ENCODE measurements around the gene EVA1C.
"Not testable (repeated sequence)": the region's sequence is repeated elsewhere in the genome, so short reads cannot be mapped to it uniquely, and the experiment has no call there.

EVA1C gene

GRCh38 chr21:32499249-32500055 lies 86.9 kb downstream of the EVA1C start:
- DNase-seq (ENCODE audit: extremely low read depth, low read depth) = no peak
- TF ChIP-seq, protein P1, sequence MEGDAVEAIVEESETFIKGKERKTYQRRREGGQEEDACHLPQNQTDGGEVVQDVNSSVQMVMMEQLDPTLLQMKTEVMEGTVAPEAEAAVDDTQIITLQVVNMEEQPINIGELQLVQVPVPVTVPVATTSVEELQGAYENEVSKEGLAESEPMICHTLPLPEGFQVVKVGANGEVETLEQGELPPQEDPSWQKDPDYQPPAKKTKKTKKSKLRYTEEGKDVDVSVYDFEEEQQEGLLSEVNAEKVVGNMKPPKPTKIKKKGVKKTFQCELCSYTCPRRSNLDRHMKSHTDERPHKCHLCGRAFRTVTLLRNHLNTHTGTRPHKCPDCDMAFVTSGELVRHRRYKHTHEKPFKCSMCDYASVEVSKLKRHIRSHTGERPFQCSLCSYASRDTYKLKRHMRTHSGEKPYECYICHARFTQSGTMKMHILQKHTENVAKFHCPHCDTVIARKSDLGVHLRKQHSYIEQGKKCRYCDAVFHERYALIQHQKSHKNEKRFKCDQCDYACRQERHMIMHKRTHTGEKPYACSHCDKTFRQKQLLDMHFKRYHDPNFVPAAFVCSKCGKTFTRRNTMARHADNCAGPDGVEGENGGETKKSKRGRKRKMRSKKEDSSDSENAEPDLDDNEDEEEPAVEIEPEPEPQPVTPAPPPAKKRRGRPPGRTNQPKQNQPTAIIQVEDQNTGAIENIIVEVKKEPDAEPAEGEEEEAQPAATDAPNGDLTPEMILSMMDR (IDR thresholded peaks at IDR 0.05; ENCODE audit: low read depth, low read length) = peak; percentile 13

DNA sequence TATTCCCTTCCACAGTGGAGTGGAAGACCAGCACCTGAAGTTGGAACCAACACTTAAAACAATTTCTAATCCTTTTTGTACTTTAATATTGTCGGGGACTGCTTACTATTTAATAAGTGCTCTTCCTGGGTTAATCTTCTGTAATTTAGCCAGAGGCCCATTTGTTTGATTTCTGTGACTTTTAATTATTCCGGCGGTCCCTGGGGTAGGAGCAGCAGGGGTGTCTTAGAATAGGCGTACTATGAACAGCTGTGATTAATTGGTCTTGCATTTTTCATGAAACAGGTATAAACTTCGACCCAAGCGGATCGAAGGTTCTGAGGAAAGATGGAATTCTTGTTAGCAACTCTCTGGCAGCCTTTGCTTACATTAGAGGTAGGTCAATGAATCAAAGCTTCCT lies 91.1 kb downstream of the EVA1C start:
- DNase-seq (ENCODE audit: extremely low read depth, low read depth) = not testable (repeated sequence)

- not testable (repeated sequence) for DNase-seq (ENCODE audit: extremely low read depth, low read depth)
These were observed 93.3 kb downstream of the EVA1C start for GRCh38 chr21:32505767-32506166.

GRCh38 chr21:32506411-32506965 lies 94.0 kb downstream of the EVA1C start:
- not testable (repeated sequence) for DNase-seq (ENCODE audit: extremely low read depth, low read depth)

GRCh38 chr21:32507342-32507919 lies 94.9 kb downstream of the EVA1C start:
- no peak for DNase-seq (ENCODE audit: extremely low read depth, low read depth)
- TF ChIP-seq, protein P1 (IDR thresholded peaks at IDR 0.05; ENCODE audit: low read depth, low read length) = no peak

DNA sequence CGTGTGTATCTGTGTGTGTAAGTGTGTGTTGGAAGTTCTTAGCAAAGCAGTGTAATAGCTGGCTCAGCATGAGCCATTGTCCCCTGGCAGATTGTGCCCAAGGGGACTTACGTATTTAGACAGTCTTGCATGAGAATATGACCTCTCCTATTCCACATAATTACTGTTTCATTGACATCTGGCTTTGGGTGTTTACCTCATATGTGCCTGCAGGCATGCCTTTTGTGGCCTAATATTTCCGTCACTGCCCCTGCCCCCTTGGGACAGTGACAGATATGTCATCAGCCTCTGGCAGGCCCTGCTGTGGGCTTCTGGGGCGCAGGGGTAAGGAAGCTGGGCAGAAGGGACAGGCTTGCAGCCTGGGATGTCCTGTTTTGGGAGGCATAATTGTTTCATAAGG lies 95.5 kb downstream of the EVA1C start:
- DNase-seq (ENCODE audit: extremely low read depth, low read depth) = not testable (repeated sequence)

- TF ChIP-seq, protein P1 (IDR thresholded peaks at IDR 0.05; ENCODE audit: low read depth, low read length) = no peak
- no peak for DNase-seq (ENCODE audit: extremely low read depth, low read depth)
These were observed 96.1 kb downstream of the EVA1C start for GRCh38 chr21:32508558-32508957.

- DNase-seq (ENCODE audit: extremely low read depth, low read depth) = not testable (repeated sequence)
These were observed 96.5 kb downstream of the EVA1C start for GRCh38 chr21:32508975-32509374.

- TF ChIP-seq, protein P1 (IDR thresholded peaks at IDR 0.05; ENCODE audit: low read depth, low read length) = no peak
These were observed 102.0 kb downstream of the EVA1C start for GRCh38 chr21:32514275-32515055.

More at GRCh38 chr21:32514275-32515055, 102.0 kb downstream of the EVA1C start:
- no peak for DNase-seq (ENCODE audit: extremely low read depth, low read depth)

Data from AG09319 (cell line).